K562 (cell line): ENCODE data around the gene UPF2. TPM values are rescaled to one million over a fixed set of nuclear protein-coding genes. Genes with fewer than 3 reads are reported as not detected.

Source experiments
- ARID3A ChIP-seq: IDR thresholded peaks from 2 replicates; pipeline ENCODE4 v1.6.1; 2012; ENCODE audit warnings: low read depth, low read length, improper control_type of control experiment, borderline replicate concordance
- ATF7 ChIP-seq: fragments of 450-650 bp; IDR thresholded peaks from 2 replicates; pipeline ENCODE4 v1.7.1; 2014; ENCODE audit warnings: mild to moderate bottlenecking, moderate library complexity
- CEBPB ChIP-seq: fragments of 450-650 bp; IDR thresholded peaks from 2 replicates; pipeline ENCODE4 v1.6.1; 2016; ENCODE audit warnings: missing genetic modification characterization, missing compliant biosample characterization
- ELK3 ChIP-seq: fragments of 450-650 bp; formaldehyde crosslinking; IDR thresholded peaks from 2 replicates; pipeline ENCODE4 v1.4.0; 2020; ENCODE audit warnings: mild to moderate bottlenecking
- LCOR ChIP-seq: sonication (generic); formaldehyde crosslinking; IDR thresholded peaks from 2 replicates; pipeline ENCODE4 v1.8.0; 2022; ENCODE audit warnings: mild to moderate bottlenecking, missing genetic modification reagents
- MNT ChIP-seq, 2 experiments: fragments of 450-650 bp; conservative IDR thresholded peaks; 2 replicates each; pipeline ENCODE4 v1.6.1; 2017; ENCODE audit warnings: mild to moderate bottlenecking in 2 of 2, moderate library complexity in 2 of 2
- NR2C2 ChIP-seq, 2 experiments: fragments of 200-800 bp in 1 of 2; sonication (Bioruptor generic) in 1 of 2; sonication (generic) in 1 of 2; formaldehyde crosslinking in 1 of 2; IDR thresholded peaks; 2 replicates each; pipeline versions ENCODE4 v1.6.1 to v1.8.0; 2016 to 2022; ENCODE audit warnings: mild to moderate bottlenecking in 1 of 2, missing compliant biosample characterization in 1 of 2, missing genetic modification characterization in 1 of 2, missing genetic modification reagents in 1 of 2
- PCBP1 ChIP-seq: fragments of 200-400 bp; formaldehyde crosslinking; IDR thresholded peaks from 2 replicates; pipeline ENCODE4 v1.6.1; 2018; ENCODE audit warnings: mild to moderate bottlenecking, low read depth, low read length; ENCODE audit not compliant: poor library complexity, severe bottlenecking
- RFX7 ChIP-seq: fragments of 250-450 bp; sonication (Bioruptor Pico); IDR thresholded peaks from 2 replicates; pipeline ENCODE4 v1.5.1; 2021; ENCODE audit warnings: mild to moderate bottlenecking
- SNAPC5 ChIP-seq: fragments of 250-450 bp; sonication (Bioruptor Pico); IDR thresholded peaks from 2 replicates; pipeline ENCODE4 v1.8.0; 2021; ENCODE audit warnings: moderate library complexity, mild to moderate bottlenecking, inconsistent platforms
- TEAD1 ChIP-seq, 2 experiments: fragments of 450-650 bp in 1 of 2; sonication (generic) in 1 of 2; formaldehyde crosslinking; IDR thresholded peaks; 2 replicates each; pipeline versions ENCODE4 v1.4.0 to v1.8.0; 2020 to 2022; ENCODE audit warnings: mild to moderate bottlenecking in 2 of 2, missing genetic modification reagents in 1 of 2
- TRIM24 ChIP-seq, 2 experiments: fragments of 450-650 bp; IDR thresholded peaks; 2 replicates each; pipeline ENCODE4 v1.6.1; 2016
- VEZF1 ChIP-seq: fragments of 200-800 bp; sonication (Bioruptor generic); IDR thresholded peaks from 2 replicates; pipeline ENCODE4 v1.6.1; 2017; ENCODE audit warnings: missing genetic modification characterization, missing compliant biosample characterization
- ZMIZ1 ChIP-seq, 2 experiments: fragments of 150-350 bp in 1 of 2; IDR thresholded peaks; 2 replicates each; pipeline ENCODE4 v1.6.1; 2012 to 2016; ENCODE audit warnings: low read depth in 2 of 2, low read length in 2 of 2, mild to moderate bottlenecking in 1 of 2, moderate library complexity in 1 of 2
- ZNF639 ChIP-seq, 2 experiments: fragments of 200-800 bp in 1 of 2; sonication (Bioruptor generic) in 1 of 2; sonication (generic) in 1 of 2; formaldehyde crosslinking in 1 of 2; IDR thresholded peaks in 1 of 2; conservative IDR thresholded peaks in 1 of 2; 2 replicates each; pipeline versions ENCODE4 v1.5.0 to v1.6.1; 2016 to 2020; ENCODE audit warnings: missing compliant biosample characterization in 1 of 2, missing genetic modification characterization in 1 of 2, missing genetic modification reagents in 1 of 2
- polyA plus RNA-seq, 8 experiments: library from polyadenylated mRNA; depleted of rRNA in 4 of 8; stranded (reverse) in 5 of 8; unstranded in 3 of 8; fragments of >200 nt; fragmentation: Nextera tagmentation in 2 of 8; fragmentation: Illumina TruSeq in 1 of 8; extraction: Ambion mirVana in 2 of 8; extraction: Trizol in 1 of 8; gene quantifications; 2 replicates each; pipeline versions ENCODE4 v1.2.1 to v1.2.3, GENCODE V29; 2011 to 2014; ENCODE audit warnings: inconsistent platforms in 1 of 8, missing spikeins in 1 of 8
- total RNA-seq, 7 experiments: library from RNA; depleted of rRNA in 6 of 7; stranded (reverse); fragments of >200 nt in 6 of 7; fragmentation: Illumina TruSeq in 2 of 7; extraction: Trizol in 2 of 7; gene quantifications; 2 replicates each; pipeline versions ENCODE4 v1.2.1 to v1.2.3, GENCODE V29; 2011 to 2021; ENCODE audit warnings: low replicate concordance in 1 of 7

Gene UPF2
- total and polyA plus RNA-seq, 9 of the 15 experiments (the other 6 are each of a cell fraction or from before 2014, with no cell fraction given), result 13.9 to 37.7 (median 23.7) TPM

GRCh38 chr10:12063483-12063818 lies 20.8 kb upstream of the UPF2 start (continued):
- TF ChIP-seq ZMIZ1 (IDR thresholded peaks at IDR 0.05; ENCODE audit: low read depth in 2 of 2, low read length in 2 of 2), result peak in 1 of 2 experiments; percentile 88; a peak in 2 of 4 replicates
- TF ChIP-seq TEAD1 (CRISPR knock-in tag; IDR thresholded peaks at IDR 0.05), result peak; percentile 94 to 99
- TF ChIP-seq VEZF1 (CRISPR knock-in tag), result peak; percentile 81
- TF ChIP-seq SNAPC5, result no peak
- peak; percentile 52 for TF ChIP-seq ATF7
- TF ChIP-seq PCBP1, result no peak
- peak; percentile 90 to 94 for TF ChIP-seq TRIM24 (IDR thresholded peaks at IDR 0.05)
- TF ChIP-seq ZNF639 (CRISPR knock-in tag; conservative IDR thresholded peaks at IDR 0.05 in 1 of 2, IDR thresholded peaks at IDR 0.05 in 1 of 2), result peak in 1 of 2 experiments; percentile 73; a peak in 2 of 4 replicates
- no peak for TF ChIP-seq RFX7
- peak in 1 of 2 experiments; percentile 31; a peak in 1 of 4 replicates for TF ChIP-seq MNT (conservative IDR thresholded peaks at IDR 0.05)
- TF ChIP-seq LCOR (CRISPR knock-in tag), result peak; percentile 85
- TF ChIP-seq CEBPB (tag), result no peak
- no peak for TF ChIP-seq NR2C2 (CRISPR knock-in tag; IDR thresholded peaks at IDR 0.05)
- TF ChIP-seq NR2C2 (tag; IDR thresholded peaks at IDR 0.05), result peak; percentile 30; the same call in 1 of the 2 replicates
- no peak for TF ChIP-seq ELK3 (CRISPR knock-in tag)
- TF ChIP-seq ARID3A, result peak; percentile 72; the same call in 1 of the 2 replicates
